NT2/D1 (cell line): Measurements from ENCODE around the gene TEX10.

ENCODE experiments used
- DNase-seq: peaks from one replicate; pipeline ENCODE4 v3.0.0-alpha.2; 2011; ENCODE audit warnings: low read depth, low spot score
- H3K27me3 ChIP-seq: 2 replicates; pipeline ENCODE4 v1.6.0; 2011; ENCODE audit warnings: mild to moderate bottlenecking; ENCODE audit not compliant: insufficient read length, insufficient read depth
- H3K36me3 ChIP-seq: 2 replicates; pipeline ENCODE4 v1.6.1; 2011; ENCODE audit warnings: mild to moderate bottlenecking, low read length, mixed read lengths; ENCODE audit not compliant: insufficient read depth, insufficient read length
- H3K4me1 ChIP-seq: 2 replicates; pipeline ENCODE4 v1.5.1; 2011; ENCODE audit not compliant: insufficient read depth, insufficient read length
- H3K4me3 ChIP-seq: 2 replicates; pipeline ENCODE4 v1.5.1; 2011; ENCODE audit warnings: low read depth; ENCODE audit not compliant: insufficient read length
- H3K9ac ChIP-seq: 2 replicates; pipeline ENCODE4 v1.6.0; 2011; ENCODE audit warnings: low read depth; ENCODE audit not compliant: insufficient read length
- H3K9me3 ChIP-seq: 2 replicates; pipeline ENCODE4 v1.5.1; 2011; ENCODE audit warnings: mild to moderate bottlenecking, low read length; ENCODE audit not compliant: insufficient read depth
- SUZ12 ChIP-seq: IDR thresholded peaks from 2 replicates; pipeline ENCODE4 v1.6.1; 2011; ENCODE audit not compliant: insufficient read length, insufficient read depth; ENCODE audit errors: extremely low read depth
- YY1 ChIP-seq: IDR thresholded peaks from 2 replicates; pipeline ENCODE4 v1.6.1; 2011; ENCODE audit not compliant: insufficient read length, insufficient read depth
- ZNF274 ChIP-seq: IDR thresholded peaks from 2 replicates; pipeline ENCODE4 v1.6.1; 2011; ENCODE audit warnings: mild to moderate bottlenecking, low read depth, low read length

TEX10 gene

DNA sequence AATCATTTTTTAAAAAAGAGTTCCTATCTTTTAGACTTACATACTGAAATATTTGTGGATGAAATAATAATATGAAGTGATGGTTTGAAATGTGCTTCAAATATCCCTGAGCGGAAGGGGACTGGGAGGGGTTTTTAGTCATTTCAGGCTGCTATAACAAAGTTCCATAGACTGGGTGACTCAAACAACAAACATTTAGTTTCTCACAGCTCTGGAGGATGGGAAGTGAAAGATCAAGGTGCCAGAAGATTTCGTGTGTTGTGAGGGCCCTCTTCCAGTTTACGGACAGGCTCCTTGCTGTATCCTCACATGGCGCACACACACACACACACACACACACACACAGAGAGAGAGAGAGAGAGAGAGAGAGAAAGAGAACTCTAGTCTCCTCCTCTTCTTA is 27.1 kb upstream of the TEX10 start:
- no peaks in the 10 kb centered on the region for H3K4me1 ChIP-seq
- no peak overlapping the region for H3K9ac ChIP-seq
- H3K36me3 ChIP-seq = no peaks in the 10 kb centered on the region
- H3K9me3 ChIP-seq = peaks cover 23% of the 10 kb centered on the region
- no peak for DNase-seq
- TF ChIP-seq SUZ12 (no peak), YY1 (no peak), ZNF274 (no peak)
- no peaks in the 10 kb centered on the region for H3K27me3 ChIP-seq
- H3K4me3 ChIP-seq = no peak overlapping the region

DNA sequence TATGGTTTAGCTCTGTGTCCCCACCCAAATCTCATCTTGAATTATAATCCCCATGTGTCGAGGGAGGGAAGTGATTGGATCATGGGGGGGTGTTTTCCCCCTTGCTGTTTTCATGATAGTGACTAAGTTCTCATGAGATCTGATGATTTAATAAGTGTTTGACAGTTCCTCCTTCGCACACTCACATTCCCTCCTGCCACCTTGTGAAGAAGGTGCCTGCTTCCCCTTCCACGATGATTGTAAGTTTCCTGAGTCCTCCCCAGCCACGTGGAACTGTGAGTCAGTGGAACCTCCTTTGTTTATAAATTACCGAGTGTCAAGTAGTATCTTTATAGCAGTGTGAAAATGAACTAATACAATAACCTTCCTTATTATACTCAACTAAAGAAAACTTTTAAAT is 24.3 kb upstream of the TEX10 start:
- Histone ChIP-seq H3K4me1 (no peaks in the 10 kb centered on the region), H3K36me3 (no peaks in the 10 kb centered on the region), H3K9me3 (peaks cover 9% of the 10 kb centered on the region; the same call in 1 of the 2 replicates), H3K4me3 (no peak overlapping the region), H3K27me3 (no peaks in the 10 kb centered on the region), H3K9ac (no peak overlapping the region)
- TF ChIP-seq ZNF274 = no peak
- no peak for TF ChIP-seq YY1
- TF ChIP-seq SUZ12 = no peak
- DNase-seq = no peak

DNA sequence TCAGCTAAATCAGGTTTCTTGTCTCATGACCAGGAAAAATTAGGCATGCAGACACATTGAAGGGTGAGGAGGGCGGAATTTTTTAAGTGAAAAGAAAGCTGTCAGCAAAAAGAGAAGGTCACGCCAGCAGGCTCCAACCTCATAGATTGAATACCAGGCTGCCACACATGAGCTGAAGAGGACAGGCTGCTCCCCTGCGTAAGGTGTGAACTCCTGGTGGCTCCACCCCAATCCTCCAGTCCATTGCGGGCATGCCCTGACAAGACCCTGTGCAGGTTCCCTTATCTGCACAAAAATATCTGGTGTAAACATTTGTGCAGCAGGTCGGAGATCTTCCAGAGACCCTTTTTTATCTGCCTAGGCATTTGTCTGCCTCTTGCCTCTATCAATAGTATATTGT is 22.9 kb upstream of the TEX10 start:
- no peaks in the 10 kb centered on the region for H3K27me3 ChIP-seq
- DNase-seq = no peak
- no peaks in the 10 kb centered on the region for H3K4me1 ChIP-seq
- H3K9ac ChIP-seq = no peak overlapping the region
- H3K36me3 ChIP-seq = no peaks in the 10 kb centered on the region
- no peak overlapping the region for H3K4me3 ChIP-seq
- peaks cover 9% of the 10 kb centered on the region; the same call in 1 of the 2 replicates for H3K9me3 ChIP-seq
- TF ChIP-seq YY1 (no peak), ZNF274 (no peak), SUZ12 (no peak)

DNA sequence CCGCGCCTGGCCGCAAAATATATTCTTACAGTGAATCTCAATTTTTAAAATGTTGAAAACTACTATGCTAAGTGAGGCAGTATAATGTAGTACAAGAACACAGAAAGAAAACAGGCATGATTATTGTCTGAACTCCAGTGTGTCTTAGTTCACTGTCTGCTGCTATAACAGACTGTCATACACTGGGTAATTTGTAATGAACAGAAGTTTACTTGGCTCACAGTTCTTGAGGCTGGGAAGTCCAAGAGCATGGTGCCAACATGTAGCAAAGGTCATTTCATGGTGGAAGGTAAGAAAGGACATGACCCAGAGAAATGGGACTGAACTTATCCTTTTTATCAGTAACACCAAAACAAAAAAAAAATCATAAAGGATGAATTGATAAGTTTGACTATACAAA is 19.9 kb upstream of the TEX10 start:
- no peak overlapping the region for H3K4me3 ChIP-seq
- H3K36me3 ChIP-seq = no peaks in the 10 kb centered on the region
- H3K27me3 ChIP-seq = no peaks in the 10 kb centered on the region
- TF ChIP-seq ZNF274 (no peak), YY1 (no peak), SUZ12 (no peak)
- no peak overlapping the region for H3K9ac ChIP-seq
- H3K9me3 ChIP-seq = peaks cover 35% of the 10 kb centered on the region
- DNase-seq = no peak
- H3K4me1 ChIP-seq = no peaks in the 10 kb centered on the region

DNA sequence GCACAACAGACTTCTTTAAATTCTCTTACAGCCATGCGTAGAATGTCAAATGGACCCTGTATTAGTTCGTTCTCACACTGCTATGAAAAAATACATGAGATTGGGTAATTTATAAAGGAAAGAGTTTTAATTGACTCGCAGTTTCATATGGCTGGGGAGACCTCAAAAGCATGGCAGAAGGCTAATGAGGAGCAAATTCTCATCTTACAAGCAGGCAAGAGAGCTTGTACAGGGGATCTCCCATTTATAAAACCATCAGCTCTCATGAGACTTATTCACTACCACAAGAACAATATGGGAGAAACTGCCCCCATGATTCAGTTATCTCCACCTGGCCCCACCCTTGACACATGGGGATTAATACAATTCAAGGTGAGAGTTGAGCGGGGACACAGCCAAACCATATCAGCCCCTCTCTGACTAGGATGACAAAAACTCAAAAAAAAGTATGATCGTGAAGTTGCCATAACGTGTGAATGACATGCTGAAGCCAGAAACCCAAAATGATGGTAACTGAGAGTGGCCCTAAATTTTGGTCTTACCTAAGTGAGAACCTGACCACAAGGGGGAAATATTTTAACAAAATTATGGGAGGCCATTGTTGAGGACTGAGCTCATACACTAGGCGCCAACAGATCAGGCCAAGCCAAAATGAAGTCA is 17.5 kb upstream of the TEX10 start:
- H3K36me3 ChIP-seq = no peaks in the 10 kb centered on the region
- H3K4me3 ChIP-seq = no peak overlapping the region
- H3K9me3 ChIP-seq = peaks cover 31% of the 10 kb centered on the region
- no peaks in the 10 kb centered on the region for H3K4me1 ChIP-seq
- TF ChIP-seq ZNF274 (no peak), YY1 (no peak), SUZ12 (no peak)
- no peaks in the 10 kb centered on the region for H3K27me3 ChIP-seq
- H3K9ac ChIP-seq = no peak overlapping the region
- DNase-seq = no peak

DNA sequence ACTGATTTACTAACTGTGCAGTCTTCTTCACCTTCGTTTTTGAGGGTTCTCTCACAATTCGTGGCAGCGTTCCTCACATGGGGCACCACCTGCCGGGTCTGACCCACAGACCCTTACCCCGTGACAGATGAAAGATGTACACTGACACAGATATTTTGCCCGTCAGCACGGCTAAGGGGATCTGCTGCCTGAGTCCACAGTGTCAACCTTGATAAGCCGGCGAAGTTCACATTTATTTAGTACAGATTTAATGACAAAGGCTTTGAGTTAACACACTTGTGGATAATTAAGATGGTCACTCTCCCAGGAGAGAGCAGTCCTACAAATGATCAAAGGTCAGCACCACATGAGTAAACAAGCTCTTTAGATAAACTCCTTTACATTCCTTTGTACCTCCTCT is 15.9 kb upstream of the TEX10 start:
- TF ChIP-seq YY1 (no peak), ZNF274 (no peak), SUZ12 (no peak)
- Histone ChIP-seq H3K4me3 (no peak overlapping the region), H3K27me3 (no peaks in the 10 kb centered on the region), H3K36me3 (no peaks in the 10 kb centered on the region), H3K9ac (no peak overlapping the region), H3K4me1 (no peaks in the 10 kb centered on the region), H3K9me3 (peaks cover 44% of the 10 kb centered on the region)
- no peak for DNase-seq

DNA sequence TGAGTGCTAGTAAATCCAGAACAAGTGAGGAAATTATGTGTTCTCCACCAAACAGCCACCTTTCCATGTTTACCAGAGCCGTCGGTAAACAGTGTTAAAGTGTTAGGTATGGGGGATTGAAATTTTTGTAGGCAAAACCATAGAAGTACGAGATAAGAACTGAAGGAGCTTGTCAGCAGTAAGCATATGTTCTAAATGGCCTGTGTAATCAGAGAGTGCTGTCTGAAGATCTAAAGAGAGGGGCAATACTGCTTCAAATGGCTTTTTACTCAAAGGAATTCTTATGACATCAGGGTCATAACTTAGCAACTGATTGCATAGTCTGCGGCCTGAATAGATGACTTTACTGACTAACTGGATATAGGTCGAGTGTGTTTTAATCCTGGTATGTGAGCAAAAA is 13.4 kb upstream of the TEX10 start:
- H3K9ac ChIP-seq = no peak overlapping the region
- H3K36me3 ChIP-seq = no peaks in the 10 kb centered on the region
- DNase-seq = no peak
- H3K9me3 ChIP-seq = peaks cover 57% of the 10 kb centered on the region
- no peak overlapping the region for H3K4me3 ChIP-seq
- no peaks in the 10 kb centered on the region for H3K27me3 ChIP-seq
- TF ChIP-seq YY1 (no peak), ZNF274 (no peak), SUZ12 (no peak)
- no peaks in the 10 kb centered on the region for H3K4me1 ChIP-seq
